B cell (primary cell): ENCODE results near the gene SLC22A13. TPM values are rescaled to one million over a fixed set of nuclear protein-coding genes. Genes with fewer than 3 reads are reported as not detected.

Experiments used
- ATAC-seq: fragments of 200-7000 bp; cut with Tn5 transposase; one replicate; pipeline ENCODE4 v1.10.0; 2021; ENCODE audit warnings: low read depth, mild to moderate bottlenecking, moderate number of reproducible peaks, moderate library complexity
- CTCF ChIA-PET: fragments of 350-600 bp; sonication (Branson Sonifier 250); formaldehyde crosslinking; loops from one replicate; lab custom pipeline; 2021; ENCODE audit warnings: antibody characterized with exemption, inconsistent platforms; lab: Charles Lee
- POLR2A ChIA-PET: fragments of 350-600 bp; sonication (Branson Sonifier 250); formaldehyde crosslinking; loops from one replicate; lab custom pipeline; 2021; ENCODE audit warnings: antibody characterized with exemption; lab: Charles Lee
- DNase-seq: peaks from one replicate; pipeline ENCODE4 v3.0.0; 2013
- H2AFZ ChIP-seq: 2 replicates; pipeline ENCODE4 v1.6.1; 2012; ENCODE audit warnings: mild to moderate bottlenecking, low read depth, low read length; ENCODE audit not compliant: insufficient read depth, poor library complexity, severe bottlenecking
- H3K27ac ChIP-seq, 2 donors: 1 replicate in 1 of 2; 2 replicates in 1 of 2; pipeline ENCODE4 v1.5.1; 2012 to 2013; ENCODE audit warnings: low read length in 2 of 2, mild to moderate bottlenecking in 2 of 2, moderate library complexity in 1 of 2
- H3K27me3 ChIP-seq, 4 experiments: fragments of 200-600 bp in 1 of 4; sonication (generic) in 1 of 4; replicated peaks in 1 of 4; 1 replicate in 2 of 4; 2 replicates in 2 of 4; pipeline versions ENCODE4 v1.6.1 to v1.7.0; 2013 to 2016; ENCODE audit warnings: low read length in 3 of 4, mild to moderate bottlenecking in 2 of 4, mixed read lengths in 1 of 4, moderate library complexity in 1 of 4; ENCODE audit not compliant: insufficient read depth in 4 of 4, control insufficient read depth in 3 of 4; ENCODE audit errors: control extremely low read depth in 1 of 4
- H3K36me3 ChIP-seq, 2 experiments: replicated peaks in 1 of 2; 1 replicate in 1 of 2; 2 replicates in 1 of 2; pipeline versions ENCODE4 v1.6.1 to v1.7.1; 2013; ENCODE audit warnings: low read length in 1 of 2; ENCODE audit not compliant: insufficient read depth in 2 of 2, control insufficient read depth in 1 of 2; ENCODE audit errors: control extremely low read depth in 1 of 2, extremely low read depth in 1 of 2
- H3K4me1 ChIP-seq, 2 donors: fragments of 200-600 bp in 1 of 2; sonication (generic) in 1 of 2; 1 replicate in 1 of 2; 2 replicates in 1 of 2; pipeline versions ENCODE4 v1.5.1 to v1.6.1; 2013 to 2017; ENCODE audit warnings: low read length in 2 of 2; ENCODE audit not compliant: control insufficient read depth in 2 of 2, insufficient read depth in 2 of 2
- H3K4me2 ChIP-seq: replicated peaks from 2 replicates; pipeline ENCODE3; 2012; ENCODE audit warnings: mild to moderate bottlenecking, low read depth, low read length; ENCODE audit not compliant: poor library complexity, severe bottlenecking
- H3K4me3 ChIP-seq, 5 experiments: fragments of 200-600 bp in 1 of 5; sonication (generic) in 1 of 5; 1 replicate in 3 of 5; 2 replicates in 2 of 5; pipeline versions ENCODE4 v1.5.1 to v1.7.0; 2011 to 2016; ENCODE audit warnings: low read length in 4 of 5, mild to moderate bottlenecking in 4 of 5, low read depth in 2 of 5, control low read depth in 1 of 5, moderate library complexity in 1 of 5; ENCODE audit not compliant: insufficient read depth in 1 of 5; ENCODE audit errors: control extremely low read depth in 1 of 5, extremely low read depth in 1 of 5
- H3K79me2 ChIP-seq: fragments of 200-600 bp; sonication (generic); one replicate; pipeline ENCODE4 v1.6.0; 2016; ENCODE audit warnings: low read length; ENCODE audit not compliant: control insufficient read depth, insufficient read depth
- H3K9ac ChIP-seq: fragments of 200-600 bp; sonication (generic); 2 replicates; pipeline ENCODE4 v1.6.1; 2017; ENCODE audit warnings: mild to moderate bottlenecking, low read length, moderate library complexity
- H3K9me3 ChIP-seq, 3 donors: one replicate each; pipeline versions ENCODE4 v1.6.1 to v1.7.1; 2013; ENCODE audit warnings: low read length in 2 of 3; ENCODE audit not compliant: control insufficient read depth in 2 of 3, insufficient read depth in 1 of 3; ENCODE audit errors: control extremely low read depth in 1 of 3
- H4K20me1 ChIP-seq: 2 replicates; pipeline ENCODE4 v1.6.0; 2012; ENCODE audit warnings: mild to moderate bottlenecking, low read length; ENCODE audit not compliant: insufficient read depth, control insufficient read depth, poor library complexity, severe bottlenecking
- H3K27ac Mint-ChIP-seq: one replicate; pipeline ENCODE4 v1.8.0; 2021; ENCODE audit warnings: mixed read lengths
- H3K27me3 Mint-ChIP-seq: one replicate; pipeline ENCODE4 v1.8.0; 2021; ENCODE audit warnings: mixed read lengths
- H3K4me1 Mint-ChIP-seq: one replicate; pipeline ENCODE4 v1.8.0; 2021; ENCODE audit warnings: mixed read lengths
- H3K4me3 Mint-ChIP-seq: one replicate; pipeline ENCODE4 v1.8.0; 2021; ENCODE audit warnings: mixed read lengths
- H3K9me3 Mint-ChIP-seq: one replicate; pipeline ENCODE4 v1.8.0; 2022; ENCODE audit warnings: mixed read lengths; ENCODE audit not compliant: insufficient read depth
- EZH2 ChIP-seq: IDR thresholded peaks from 2 replicates; pipeline ENCODE4 v1.6.1; 2012; ENCODE audit warnings: borderline replicate concordance, low read depth, mild to moderate bottlenecking, moderate library complexity, low read length; ENCODE audit not compliant: insufficient read depth, poor library complexity, severe bottlenecking
- WGBS: methylation state at CpG from one replicate; pipeline ENCODE4 v1.1.5; 2013; ENCODE audit warnings: missing lambda C conversion rate; ENCODE audit not compliant: insufficient coverage; 5-methylcytosine and 5-hydroxymethylcytosine counted together
- intact Hi-C: fragments of 100-400 bp; cut with micrococcal nuclease; formaldehyde crosslinking; loops from one replicate; pipeline ENCODE4 v1.10.0; 2022
- polyA plus RNA-seq: library from polyadenylated mRNA; depleted of rRNA; stranded (reverse); fragments of >200 nt; gene quantifications from 2 replicates; pipeline ENCODE4 v1.2.3, GENCODE V29; 2012
- total RNA-seq, 2 donors: library from RNA; stranded (reverse); fragments of 120-200 nt in 1 of 2; gene quantifications; 1 replicate in 1 of 2; 2 replicates in 1 of 2; pipeline versions ENCODE4 v1.2.3 to v1.2.4, GENCODE V29; 2013 to 2022
- TF ChIP-seq, protein P1 (sequence below): fragments of 200-600 bp; IDR thresholded peaks from one replicate; pipeline ENCODE4 v1.8.0; 2022; ENCODE audit warnings: antibody characterized with exemption, mild to moderate bottlenecking

The SLC22A13 gene
- total and polyA plus RNA-seq, 2 donors (not counting 1 experiment from before 2014, with no cell fraction given): 0.31 to 0.91 TPM

DNA sequence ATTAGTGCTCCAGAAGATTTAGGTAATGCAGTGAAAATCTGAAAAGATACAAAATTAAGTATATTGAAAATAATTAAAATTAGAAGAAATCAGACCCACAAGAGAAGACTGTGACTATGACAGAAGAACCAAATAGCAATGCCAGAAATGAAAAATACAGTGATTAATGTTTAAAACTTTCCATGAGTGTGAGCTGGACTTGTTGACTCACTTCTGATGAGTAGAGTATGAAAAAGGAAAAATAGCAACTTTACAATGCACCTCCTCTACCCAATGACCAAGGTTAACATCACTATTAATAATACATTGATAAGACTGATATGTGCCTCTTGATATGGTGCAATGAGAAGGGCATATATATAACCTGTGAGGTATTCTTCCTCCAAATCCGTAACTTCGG, 39.3 kb upstream of the SLC22A13 start:
- intact Hi-C loops: no loop called here
- Histone ChIP-seq H3K27me3 (no peaks in the 10 kb centered on the region), H2AFZ (no peak overlapping the region), H3K4me1 (no peaks in the 10 kb centered on the region), H3K9me3 (no peaks in the 10 kb centered on the region), H4K20me1 (no peaks in the 10 kb centered on the region), H3K36me3 (peaks cover 14 to 53% of the 10 kb centered on the region in 2 experiments), H3K4me2 (no peak overlapping the region), H3K9ac (no peak overlapping the region), H3K79me2 (no peaks in the 10 kb centered on the region), H3K27ac (no peak overlapping the region), H3K4me3 (no peak overlapping the region)
- ChIA-PET CTCF (interaction anchor here (0.8 to 1.5 kb wide), 3 partner anchors 38 to 252 kb away, joined by 3 read pairs; no protein-coding TSS in a partner anchor), POLR2A (no interaction called here)
- ATAC-seq (no peak), DNase-seq (no peak)
- H3K27me3 Mint-ChIP-seq: no peaks in the 10 kb centered on the region
- no peak overlapping the region for H3K4me3 Mint-ChIP-seq
- no peak for TF ChIP-seq EZH2
- TF ChIP-seq, protein P1, sequence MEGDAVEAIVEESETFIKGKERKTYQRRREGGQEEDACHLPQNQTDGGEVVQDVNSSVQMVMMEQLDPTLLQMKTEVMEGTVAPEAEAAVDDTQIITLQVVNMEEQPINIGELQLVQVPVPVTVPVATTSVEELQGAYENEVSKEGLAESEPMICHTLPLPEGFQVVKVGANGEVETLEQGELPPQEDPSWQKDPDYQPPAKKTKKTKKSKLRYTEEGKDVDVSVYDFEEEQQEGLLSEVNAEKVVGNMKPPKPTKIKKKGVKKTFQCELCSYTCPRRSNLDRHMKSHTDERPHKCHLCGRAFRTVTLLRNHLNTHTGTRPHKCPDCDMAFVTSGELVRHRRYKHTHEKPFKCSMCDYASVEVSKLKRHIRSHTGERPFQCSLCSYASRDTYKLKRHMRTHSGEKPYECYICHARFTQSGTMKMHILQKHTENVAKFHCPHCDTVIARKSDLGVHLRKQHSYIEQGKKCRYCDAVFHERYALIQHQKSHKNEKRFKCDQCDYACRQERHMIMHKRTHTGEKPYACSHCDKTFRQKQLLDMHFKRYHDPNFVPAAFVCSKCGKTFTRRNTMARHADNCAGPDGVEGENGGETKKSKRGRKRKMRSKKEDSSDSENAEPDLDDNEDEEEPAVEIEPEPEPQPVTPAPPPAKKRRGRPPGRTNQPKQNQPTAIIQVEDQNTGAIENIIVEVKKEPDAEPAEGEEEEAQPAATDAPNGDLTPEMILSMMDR: no peak
- H3K4me1 Mint-ChIP-seq: no peaks in the 10 kb centered on the region
- no CpG with 5 or more reads among the region's 2 CpGs for WGBS
- H3K9me3 Mint-ChIP-seq: no peaks in the 10 kb centered on the region
- H3K27ac Mint-ChIP-seq: no peak overlapping the region

DNA sequence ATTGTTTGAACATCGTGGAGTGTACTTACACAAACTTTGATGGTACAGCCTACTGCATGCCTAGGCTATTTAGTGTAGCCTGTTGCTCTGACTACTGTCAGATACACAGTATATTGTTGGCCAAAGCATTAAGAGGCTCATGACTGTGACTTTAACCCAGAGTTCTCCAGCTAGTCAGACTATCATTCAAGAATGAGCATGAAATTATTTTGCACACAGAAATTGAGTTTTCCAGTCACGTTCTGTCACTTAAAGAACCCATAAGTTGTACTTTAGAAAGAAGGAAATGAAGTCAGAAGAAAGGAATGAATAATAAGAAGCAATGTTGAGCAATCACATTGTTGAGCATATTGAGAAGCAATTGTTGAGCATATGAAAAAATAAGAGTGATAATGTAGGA, 37.6 kb upstream of the SLC22A13 start:
- H3K27ac ChIP-seq: no peak overlapping the region
- H3K27ac Mint-ChIP-seq: no peak overlapping the region
- H4K20me1 ChIP-seq: no peaks in the 10 kb centered on the region
- H3K79me2 ChIP-seq: no peaks in the 10 kb centered on the region
- CTCF ChIA-PET: no interaction called here
- intact Hi-C loops: no loop called here
- H3K4me1 Mint-ChIP-seq: no peaks in the 10 kb centered on the region
- H3K9ac ChIP-seq: no peak overlapping the region
- DNase-seq (no peak), ATAC-seq (no peak)
- no peak overlapping the region for H3K4me2 ChIP-seq
- no peak overlapping the region for H3K4me3 Mint-ChIP-seq
- H3K36me3 ChIP-seq: peaks cover 15 to 53% of the 10 kb centered on the region in 2 experiments
- no peak overlapping the region for H2AFZ ChIP-seq
- TF ChIP-seq EZH2: no peak
- TF ChIP-seq, protein P1: no peak
- no peaks in the 10 kb centered on the region for H3K4me1 ChIP-seq
- H3K4me3 ChIP-seq: no peak overlapping the region
- H3K27me3 ChIP-seq: no peaks in the 10 kb centered on the region
- WGBS: 100% methylated on average over 1 of the region's 2 CpGs
- H3K9me3 Mint-ChIP-seq: no peaks in the 10 kb centered on the region
- no peaks in the 10 kb centered on the region for H3K27me3 Mint-ChIP-seq
- no peaks in the 10 kb centered on the region for H3K9me3 ChIP-seq
- POLR2A ChIA-PET: no interaction called here
